H1 (cell line): ENCODE data around the gene RAP1GAP. TPM values are rescaled to one million over a fixed set of nuclear protein-coding genes. Genes with fewer than 3 reads are reported as not detected.

Experiments used
- polyA plus RNA-seq, 7 experiments: library from polyadenylated mRNA; depleted of rRNA in 3 of 7; stranded (reverse) in 5 of 7; unstranded in 2 of 7; fragments of >200 nt in 5 of 7; fragments of 200-250 nt in 2 of 7; gene quantifications; 1 replicate in 5 of 7; 2 replicates in 1 of 7; 4 replicates in 1 of 7; pipeline versions ENCODE4 v1.2.1 to v1.2.3, GENCODE V29; 2011 to 2013; ENCODE audit warnings: missing spikeins in 2 of 7, mixed read lengths in 2 of 7
- total RNA-seq: library from RNA; stranded (reverse); fragmentation: NEBNext Ultra II Directional; extraction: Animal tissue kit (Norgen Biotek cat#: 25700); gene quantifications from 2 replicates; pipeline ENCODE4 v1.2.1, GENCODE V29; 2021
- TF ChIP-seq, protein P1 (sequence below): IDR thresholded peaks from 2 replicates; pipeline ENCODE4 v1.6.1; 2012; ENCODE audit warnings: inconsistent platforms

RAP1GAP gene
- total and polyA plus RNA-seq, 2 of the 8 experiments (the other 6 are each of a cell fraction or from before 2014, with no cell fraction given): 8.4 TPM

DNA sequence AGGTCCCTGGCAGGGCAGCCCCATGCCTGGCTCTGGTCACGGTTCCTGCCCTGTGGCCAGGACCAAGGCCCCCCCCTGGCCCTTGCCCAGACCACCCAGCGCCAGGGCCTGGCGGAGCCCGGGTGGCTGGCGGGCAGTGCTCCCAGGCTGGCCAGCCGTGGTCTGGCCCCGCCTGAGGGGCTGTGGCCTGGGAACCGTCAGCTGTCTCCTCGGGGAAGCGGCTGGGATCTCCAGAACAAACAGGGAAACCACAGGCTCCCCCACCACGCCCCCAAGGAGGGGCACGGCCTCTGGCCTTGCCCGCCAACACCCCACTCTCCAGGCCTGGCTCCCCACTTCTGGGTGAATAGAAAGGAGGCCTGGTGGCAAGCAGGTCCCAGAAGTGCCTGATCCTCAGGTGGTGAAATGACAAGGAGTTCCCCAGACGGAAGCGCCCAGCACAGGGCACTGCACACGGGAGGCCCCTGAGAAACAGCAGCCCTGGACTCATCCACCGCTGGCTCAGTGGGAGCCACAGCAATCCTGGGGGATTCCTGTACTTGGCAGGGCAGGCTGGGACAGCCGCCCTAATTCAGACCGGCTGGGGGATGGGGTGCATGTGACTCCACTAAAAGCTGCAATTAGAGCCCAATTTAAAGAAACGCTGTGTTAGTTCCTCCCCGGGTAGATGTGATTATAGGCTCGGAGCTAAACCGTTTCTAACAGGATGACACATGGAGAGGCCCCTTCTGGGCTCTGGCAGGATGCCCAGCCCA lies 78.9 kb downstream of the RAP1GAP start (continued):
- TF ChIP-seq, protein P1, sequence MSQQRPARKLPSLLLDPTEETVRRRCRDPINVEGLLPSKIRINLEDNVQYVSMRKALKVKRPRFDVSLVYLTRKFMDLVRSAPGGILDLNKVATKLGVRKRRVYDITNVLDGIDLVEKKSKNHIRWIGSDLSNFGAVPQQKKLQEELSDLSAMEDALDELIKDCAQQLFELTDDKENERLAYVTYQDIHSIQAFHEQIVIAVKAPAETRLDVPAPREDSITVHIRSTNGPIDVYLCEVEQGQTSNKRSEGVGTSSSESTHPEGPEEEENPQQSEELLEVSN: no peak
